IMR-90 (cell line): ENCODE measurements around the gene SYNPR. TPM values are rescaled to one million over a fixed set of nuclear protein-coding genes. Genes with fewer than 3 reads are reported as not detected.

Experiments
- ATAC-seq: fragments of 200-7000 bp; cut with Tn5 transposase; 2 replicates; pipeline ENCODE4 v1.9.1; 2020; ENCODE audit warnings: low read depth, mild to moderate bottlenecking, moderate library complexity
- BruUV-seq: library from RNA; stranded (reverse); fragments of 400-500 nt; replicated peaks from 2 replicates; lab custom pipeline; 2021; lab: Mats Ljungman, UMichigan
- CTCF ChIA-PET: fragments of 300-600 bp; formaldehyde crosslinking; extraction: SDS; loops from one replicate; lab custom pipeline; 2021; ENCODE audit warnings: antibody characterized with exemption; lab: Yijun Ruan, JAX
- POLR2A ChIA-PET: fragments of 300-600 bp; sonication (Branson Sonifier 250); formaldehyde crosslinking; loops from one replicate; lab custom pipeline; 2022; ENCODE audit warnings: antibody characterized with exemption; ENCODE audit not compliant: unreplicated experiment; lab: Charles Lee
- DNase-seq: peaks from one replicate; pipeline ENCODE4 v3.0.0; 2013
- H2AFZ ChIP-seq: replicated peaks from 2 replicates; pipeline ENCODE3; 2013; ENCODE audit warnings: low read length, mild to moderate bottlenecking; ENCODE audit not compliant: poor library complexity
- H2AK5ac ChIP-seq: 2 replicates; pipeline ENCODE4 v1.6.1; 2013; ENCODE audit warnings: low read depth, low read length, inconsistent platforms
- H2AK9ac ChIP-seq: replicated peaks from 2 replicates; pipeline ENCODE3; 2013; ENCODE audit warnings: mild to moderate bottlenecking, low read depth, low read length, moderate library complexity; ENCODE audit not compliant: poor library complexity
- H2BK120ac ChIP-seq: 2 replicates; pipeline ENCODE4 v1.6.1; 2013; ENCODE audit warnings: low read depth, low read length, inconsistent platforms
- H2BK15ac ChIP-seq: 3 replicates; pipeline ENCODE4 v1.6.1; 2013; ENCODE audit warnings: low read depth, low read length, inconsistent platforms
- H2BK20ac ChIP-seq: 2 replicates; pipeline ENCODE4 v1.6.1; 2013; ENCODE audit warnings: low read depth, mild to moderate bottlenecking, inconsistent platforms, low read length, moderate library complexity
- H2BK5ac ChIP-seq: 2 replicates; pipeline ENCODE4 v1.6.1; 2013; ENCODE audit warnings: mild to moderate bottlenecking, low read depth, low read length, inconsistent platforms; ENCODE audit not compliant: poor library complexity, severe bottlenecking
- H3K14ac ChIP-seq: replicated peaks from 2 replicates; pipeline ENCODE4 v1.6.1; 2013; ENCODE audit warnings: low read depth, low read length, inconsistent platforms
- H3K18ac ChIP-seq: 2 replicates; pipeline ENCODE4 v1.6.1; 2013; ENCODE audit warnings: low read depth, low read length, control low read depth
- H3K23ac ChIP-seq: 2 replicates; pipeline ENCODE4 v1.6.1; 2013; ENCODE audit warnings: low read depth, low read length, inconsistent platforms
- H3K27ac ChIP-seq: 2 replicates; pipeline ENCODE4 v1.5.1; 2013; ENCODE audit warnings: mild to moderate bottlenecking, control low read depth, low read length; ENCODE audit not compliant: insufficient read depth
- H3K27me3 ChIP-seq: 2 replicates; pipeline ENCODE4 v1.6.1; 2013; ENCODE audit warnings: low read length; ENCODE audit not compliant: control insufficient read depth, insufficient read depth
- H3K36me3 ChIP-seq: 2 replicates; pipeline ENCODE4 v1.6.1; 2013; ENCODE audit warnings: low read length, mixed read lengths; ENCODE audit not compliant: control insufficient read depth, insufficient read depth
- H3K4ac ChIP-seq: 2 replicates; pipeline ENCODE4 v1.6.1; 2013; ENCODE audit warnings: low read depth, low read length, inconsistent platforms
- H3K4me1 ChIP-seq: 2 replicates; pipeline ENCODE4 v1.6.1; 2013; ENCODE audit warnings: low read length, mixed read lengths; ENCODE audit not compliant: control insufficient read depth, insufficient read depth
- H3K4me2 ChIP-seq: 2 replicates; pipeline ENCODE4 v1.6.1; 2013; ENCODE audit warnings: low read depth, mild to moderate bottlenecking, control low read depth, low read length, moderate library complexity
- H3K4me3 ChIP-seq: 2 replicates; pipeline ENCODE4 v1.5.1; 2013; ENCODE audit warnings: low read depth, mild to moderate bottlenecking, control low read depth, low read length, moderate library complexity; ENCODE audit not compliant: insufficient read depth
- H3K56ac ChIP-seq: 2 replicates; pipeline ENCODE4 v1.6.1; 2013; ENCODE audit warnings: low read length, inconsistent platforms; ENCODE audit not compliant: insufficient read depth; ENCODE audit errors: extremely low read depth
- H3K79me1 ChIP-seq, 2 experiments: 2 replicates each; pipeline ENCODE4 v1.6.1; 2013; ENCODE audit warnings: low read length in 2 of 2, inconsistent platforms in 1 of 2, low read depth in 1 of 2
- H3K9ac ChIP-seq: 2 replicates; pipeline ENCODE4 v1.6.1; 2013; ENCODE audit warnings: low read depth, low read length, control low read depth
- H3K9me1 ChIP-seq: 2 replicates; pipeline ENCODE4 v1.6.1; 2013; ENCODE audit warnings: low read length, inconsistent platforms; ENCODE audit not compliant: insufficient read depth
- H3K9me3 ChIP-seq: 2 replicates; pipeline ENCODE4 v1.6.1; 2013; ENCODE audit warnings: low read length; ENCODE audit not compliant: control insufficient read depth, insufficient read depth
- H4K20me1 ChIP-seq: 2 replicates; pipeline ENCODE4 v1.6.1; 2013; ENCODE audit warnings: low read length, inconsistent platforms; ENCODE audit not compliant: insufficient read depth
- H4K5ac ChIP-seq: 2 replicates; pipeline ENCODE4 v1.6.1; 2013; ENCODE audit warnings: mild to moderate bottlenecking, low read depth, low read length, control low read depth
- H4K8ac ChIP-seq, 2 experiments: 2 replicates each; pipeline ENCODE4 v1.6.1; 2013; ENCODE audit warnings: low read depth in 2 of 2, low read length in 2 of 2, control low read depth in 1 of 2, inconsistent platforms in 1 of 2
- H4K91ac ChIP-seq: 2 replicates; pipeline ENCODE4 v1.6.1; 2013; ENCODE audit warnings: low read depth, low read length, inconsistent platforms; ENCODE audit not compliant: insufficient read depth
- RCOR1 ChIP-seq: IDR thresholded peaks from 2 replicates; pipeline ENCODE4 v1.6.1; 2012; ENCODE audit warnings: mild to moderate bottlenecking, low read length, improper control_type of control experiment; ENCODE audit not compliant: insufficient replicate concordance
- dilution Hi-C: fragments of 300-500 bp; cut with HindIII; formaldehyde crosslinking; loops from one replicate; pipeline ENCODE4 v1.14.3; 2018; ENCODE audit warnings: low sequenced_read_pairs; ENCODE audit not compliant: unreplicated experiment
- in situ Hi-C: fragments of 300-500 bp; cut with MboI; formaldehyde crosslinking; loops from 3 replicates; pipeline ENCODE4 v1.14.3; 2019; ENCODE audit warnings: low sequenced_read_pairs, inconsistent platforms, mixed read lengths
- intact Hi-C: fragments of 100-400 bp; cut with micrococcal nuclease; formaldehyde crosslinking; loops from 2 replicates; pipeline ENCODE4 v1.10.0; 2022
- polyA plus RNA-seq, 3 experiments: library from polyadenylated mRNA; depleted of rRNA; stranded (reverse); fragments of >200 nt; gene quantifications; 2 replicates each; pipeline ENCODE4 v1.2.3, GENCODE V29; 2012; ENCODE audit warnings: low replicate concordance in 1 of 3
- total RNA-seq: library from RNA; depleted of rRNA; stranded (reverse); fragments of >200 nt; gene quantifications from 2 replicates; pipeline ENCODE4 v1.2.3, GENCODE V29; 2012

Gene SYNPR
- total and polyA plus RNA-seq, 2 of the 4 experiments (the other 2 are of a cell fraction) = not detected

- Histone ChIP-seq H4K91ac (no peak overlapping the region), H3K9me3 (no peaks in the 10 kb centered on the region), H3K27ac (no peak overlapping the region), H2BK120ac (no peak overlapping the region), H2AK9ac (no peak overlapping the region), H2BK5ac (no peak overlapping the region), H3K36me3 (no peaks in the 10 kb centered on the region), H4K20me1 (no peaks in the 10 kb centered on the region), H3K4me1 (no peaks in the 10 kb centered on the region), H3K14ac (no peak overlapping the region), H2AFZ (no peak overlapping the region), H4K5ac (no peak overlapping the region), H3K9me1 (no peaks in the 10 kb centered on the region), H4K8ac (no peak overlapping the region), H3K4me3 (no peak overlapping the region), H2BK15ac (no peak overlapping the region), H3K18ac (no peak overlapping the region), H3K79me1 (no peaks in the 10 kb centered on the region), H3K4ac (no peak overlapping the region), H2BK20ac (no peak overlapping the region), H3K27me3 (no peaks in the 10 kb centered on the region), H3K4me2 (no peak overlapping the region), H2AK5ac (no peak overlapping the region), H3K56ac (no peak overlapping the region), H3K23ac (no peak overlapping the region), H3K9ac (no peak overlapping the region)
- intact Hi-C loops (loop anchor here (5.0 to 10.0 kb wide), 2 partner anchors 563 to 895 kb away; no protein-coding TSS in a partner anchor), dilution Hi-C loops (no loop called here), in situ Hi-C loops (loop anchor here (5.0 to 25.0 kb wide), 3 partner anchors 107 to 1018 kb away; no protein-coding TSS in a partner anchor)
- BruUV-seq = no TSS peak
- TF ChIP-seq RCOR1 = no peak
- CTCF ChIA-PET = no interaction called here
- ATAC-seq (no peak), DNase-seq (no peak)
- POLR2A ChIA-PET = no interaction called here
Observed at GRCh38 chr3:63230146-63230545, 48.0 kb upstream of the SYNPR start.
